NCI-H2227 treated with DMSO at 0.1 percent for 48 hours (cell line): ENCODE measurements around the gene ZIC1.

Experiments used
- DNase-seq: peaks from one replicate; lab custom pipeline; 2025; lab: John Stamatoyannopoulos, UW

ZIC1 gene

DNA sequence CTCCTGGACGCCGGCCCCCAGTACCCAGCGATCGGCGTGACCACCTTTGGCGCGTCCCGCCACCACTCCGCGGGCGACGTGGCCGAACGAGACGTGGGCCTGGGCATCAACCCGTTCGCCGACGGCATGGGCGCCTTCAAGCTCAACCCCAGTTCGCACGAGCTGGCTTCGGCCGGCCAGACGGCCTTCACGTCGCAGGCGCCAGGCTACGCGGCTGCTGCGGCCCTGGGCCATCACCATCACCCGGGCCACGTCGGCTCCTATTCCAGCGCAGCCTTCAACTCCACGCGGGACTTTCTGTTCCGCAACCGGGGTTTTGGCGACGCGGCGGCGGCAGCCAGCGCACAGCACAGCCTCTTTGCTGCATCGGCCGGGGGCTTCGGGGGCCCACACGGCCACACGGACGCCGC lies 956 bp downstream of the ZIC1 start:
- no peak for DNase-seq

DNA sequence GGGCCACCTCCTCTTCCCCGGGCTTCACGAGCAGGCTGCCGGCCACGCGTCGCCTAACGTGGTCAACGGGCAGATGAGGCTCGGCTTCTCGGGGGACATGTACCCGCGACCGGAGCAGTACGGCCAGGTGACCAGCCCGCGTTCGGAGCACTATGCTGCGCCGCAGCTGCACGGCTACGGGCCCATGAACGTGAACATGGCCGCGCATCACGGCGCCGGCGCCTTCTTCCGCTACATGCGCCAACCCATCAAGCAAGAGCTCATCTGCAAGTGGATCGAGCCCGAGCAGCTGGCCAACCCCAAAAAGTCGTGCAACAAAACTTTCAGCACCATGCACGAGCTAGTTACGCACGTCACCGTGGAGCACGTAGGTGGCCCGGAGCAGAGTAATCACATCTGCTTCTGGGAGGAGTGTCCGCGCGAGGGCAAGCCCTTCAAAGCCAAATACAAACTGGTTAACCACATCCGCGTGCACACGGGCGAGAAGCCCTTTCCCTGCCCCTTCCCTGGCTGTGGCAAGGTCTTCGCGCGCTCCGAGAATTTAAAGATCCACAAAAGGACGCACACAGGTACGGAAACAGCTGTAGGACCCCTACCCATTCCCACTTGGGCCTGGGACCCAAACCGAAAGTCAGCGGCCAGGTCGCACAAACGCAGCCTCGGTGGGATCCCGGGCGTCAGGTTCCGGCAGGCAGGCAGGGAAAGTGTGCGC lies 1.5 kb downstream of the ZIC1 start:
- DNase-seq: no peak

DNA sequence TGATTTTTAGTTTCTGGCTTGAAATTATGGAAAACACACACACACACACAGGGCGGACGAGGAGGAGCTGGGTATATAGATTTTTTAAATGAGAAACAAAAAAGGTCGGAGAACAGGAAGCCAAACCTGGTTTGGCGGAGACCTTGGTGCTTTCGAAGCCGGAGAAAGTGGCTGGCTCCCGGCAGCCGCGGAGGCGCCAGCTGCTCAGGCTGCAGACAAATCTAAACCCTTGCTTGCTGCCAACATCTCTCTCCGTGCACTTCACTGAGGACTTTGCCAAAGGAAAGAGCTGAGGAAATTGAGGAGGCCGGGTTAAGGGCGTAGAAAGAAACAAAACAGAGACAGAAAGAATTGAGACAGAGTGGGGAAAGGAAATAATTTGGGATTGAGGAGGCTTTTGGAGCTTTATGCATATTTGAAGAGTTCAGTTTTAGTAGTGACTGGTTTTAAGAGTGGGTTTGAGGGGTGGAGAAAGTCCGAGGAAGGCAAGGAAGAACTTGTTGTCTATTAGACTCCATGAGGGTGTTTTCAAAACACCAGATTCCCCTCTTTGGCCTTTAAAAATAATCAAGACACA lies 2.2 kb downstream of the ZIC1 start:
- no peak for DNase-seq

DNA sequence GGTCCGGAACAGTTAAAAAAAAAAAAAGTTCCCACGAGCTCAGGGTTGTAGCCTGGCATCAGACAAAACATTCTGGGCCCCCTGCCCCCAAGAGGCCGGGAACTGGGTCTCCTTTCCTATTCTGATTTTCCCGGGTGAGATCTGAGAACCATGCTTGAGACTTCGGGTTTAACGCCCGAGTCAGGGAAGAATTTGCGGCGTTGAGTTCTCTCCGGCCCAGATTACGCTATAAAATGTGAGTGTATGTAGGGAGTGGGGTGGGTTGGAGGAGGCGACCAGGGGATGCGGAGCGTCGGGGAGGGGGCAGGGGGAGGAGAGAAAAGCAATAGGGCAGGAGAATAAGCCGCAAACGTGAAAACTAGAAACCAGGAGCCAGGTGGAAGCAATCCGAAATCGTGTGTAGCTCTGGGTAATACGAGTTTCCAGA lies 2.7 kb downstream of the ZIC1 start:
- DNase-seq: no peak

DNA sequence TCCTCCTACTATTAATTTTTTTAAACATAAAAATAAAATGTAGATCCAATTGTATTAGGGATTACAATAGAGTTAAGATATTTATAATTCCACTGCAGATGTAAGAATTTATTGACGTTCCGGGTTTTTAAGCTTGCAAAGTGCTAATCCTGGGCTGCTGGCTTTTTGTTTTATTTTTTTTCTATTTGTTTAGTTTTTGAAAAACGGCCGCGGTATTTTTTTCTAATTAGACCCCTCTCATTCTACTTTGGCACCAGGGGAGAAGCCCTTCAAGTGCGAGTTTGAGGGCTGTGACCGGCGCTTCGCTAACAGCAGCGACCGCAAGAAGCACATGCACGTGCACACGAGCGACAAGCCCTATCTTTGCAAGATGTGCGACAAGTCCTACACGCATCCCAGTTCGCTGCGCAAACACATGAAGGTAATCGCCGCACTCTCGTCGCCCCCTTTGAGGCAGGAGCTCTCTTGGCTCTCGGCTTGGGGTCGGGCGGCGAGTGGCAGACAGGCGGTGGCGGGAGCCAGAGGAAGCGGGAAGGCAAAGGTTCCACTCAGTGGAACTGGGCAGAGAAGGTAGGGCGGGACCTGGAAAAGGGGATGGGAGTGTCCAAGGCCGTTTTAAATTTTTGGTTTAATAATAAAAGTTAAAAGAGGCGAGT lies 3.2 kb downstream of the ZIC1 start:
- no peak for DNase-seq

DNA sequence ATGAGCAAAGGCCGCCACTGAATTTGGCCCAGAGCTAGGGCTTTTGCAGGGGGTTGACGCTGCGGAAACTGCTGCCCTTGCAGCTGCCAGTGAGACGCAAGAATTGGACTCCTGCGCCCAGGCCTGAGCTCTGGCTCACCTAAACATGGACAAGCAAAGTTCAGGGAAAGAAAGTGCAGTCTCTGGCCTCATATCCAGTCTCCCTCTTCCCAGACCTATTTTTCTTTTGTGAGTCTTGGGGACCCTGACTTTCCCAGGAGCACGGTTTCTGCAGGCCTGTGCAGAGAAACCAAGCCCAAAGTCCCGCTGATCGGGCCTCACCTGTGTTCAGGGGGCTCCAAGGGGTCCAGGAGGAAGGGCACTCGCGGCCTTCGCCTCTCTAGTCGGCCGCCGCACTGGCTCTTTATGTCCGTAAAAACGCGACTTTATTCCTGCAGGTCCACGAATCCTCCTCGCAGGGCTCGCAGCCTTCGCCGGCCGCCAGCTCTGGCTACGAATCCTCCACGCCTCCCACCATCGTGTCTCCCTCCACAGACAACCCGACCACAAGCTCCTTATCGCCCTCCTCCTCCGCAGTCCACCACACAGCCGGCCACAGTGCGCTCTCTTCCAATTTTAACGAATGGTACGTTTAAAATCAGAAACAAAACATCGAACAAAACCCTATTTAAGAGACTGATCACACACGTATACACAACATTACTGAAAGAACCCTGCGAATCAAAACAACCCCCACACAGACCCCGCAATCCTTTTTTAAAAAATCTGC lies 3.9 kb downstream of the ZIC1 start:
- DNase-seq: no peak

DNA sequence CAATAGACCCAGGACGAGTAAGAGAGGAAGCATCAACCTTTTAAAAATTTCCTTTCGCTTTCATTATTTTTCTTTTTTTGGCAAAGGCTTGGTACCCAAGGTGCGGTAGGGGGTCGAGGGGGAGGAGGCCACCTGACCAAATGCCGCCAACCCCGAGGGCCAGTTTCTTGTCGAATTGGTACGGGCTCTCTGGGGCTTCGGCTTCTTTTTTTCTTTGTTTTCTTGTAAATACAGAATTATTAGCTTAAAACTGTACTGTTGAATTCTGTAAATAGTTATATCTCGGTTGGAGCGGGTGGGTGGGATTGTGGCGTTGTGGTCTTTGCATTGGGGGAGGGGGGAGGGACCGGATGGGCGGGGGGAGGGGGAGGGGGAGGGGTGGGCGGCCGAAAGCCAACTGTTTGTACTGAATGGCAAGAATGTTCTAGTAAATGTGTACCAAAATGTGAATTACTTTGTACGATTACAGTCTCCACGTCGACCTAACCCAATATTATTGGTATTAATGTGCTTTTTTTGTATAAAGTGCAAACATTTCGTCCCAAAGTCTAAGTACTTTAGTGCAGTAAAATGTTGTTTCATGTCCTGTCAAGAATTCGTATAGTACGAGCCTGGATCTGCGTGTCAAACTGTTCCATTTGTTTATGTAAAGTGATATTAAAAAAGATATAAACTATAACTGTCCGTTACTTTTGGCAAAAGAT lies 4.7 kb downstream of the ZIC1 start:
- no peak for DNase-seq

DNA sequence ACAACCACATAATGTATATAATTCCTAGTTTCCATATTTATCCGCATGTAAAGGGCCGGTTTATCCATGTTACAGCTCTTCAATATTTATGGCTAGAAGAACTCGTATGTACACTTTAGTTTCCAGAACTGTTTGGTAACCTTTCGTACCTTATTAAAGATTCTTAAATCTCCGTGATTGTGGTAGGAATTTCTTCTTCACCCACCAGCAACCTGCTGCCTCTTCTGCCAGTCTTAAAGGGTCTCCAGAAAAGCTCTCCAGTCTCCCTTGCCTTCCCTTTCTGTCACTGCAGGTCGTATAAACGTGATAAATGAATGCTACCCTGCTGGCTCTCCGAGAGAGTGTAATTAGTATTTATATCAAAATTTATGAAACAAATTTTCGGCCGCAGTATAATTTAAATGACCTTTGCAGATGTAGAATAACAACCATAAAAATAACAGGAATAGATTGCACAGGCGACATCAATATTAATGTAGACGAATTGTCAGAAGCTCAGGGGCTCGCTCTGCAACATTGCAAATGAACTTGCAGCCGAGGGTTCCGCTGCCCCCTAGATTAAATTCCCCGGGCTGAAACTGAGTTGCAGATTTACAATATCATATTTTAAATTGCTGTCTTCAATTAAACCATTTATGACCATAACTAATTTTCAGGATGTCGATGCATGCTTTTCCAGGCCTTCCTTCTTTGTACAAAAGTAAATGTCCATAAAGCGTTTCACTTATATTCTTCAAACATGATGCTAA lies 5.4 kb downstream of the ZIC1 start:
- DNase-seq: no peak

DNA sequence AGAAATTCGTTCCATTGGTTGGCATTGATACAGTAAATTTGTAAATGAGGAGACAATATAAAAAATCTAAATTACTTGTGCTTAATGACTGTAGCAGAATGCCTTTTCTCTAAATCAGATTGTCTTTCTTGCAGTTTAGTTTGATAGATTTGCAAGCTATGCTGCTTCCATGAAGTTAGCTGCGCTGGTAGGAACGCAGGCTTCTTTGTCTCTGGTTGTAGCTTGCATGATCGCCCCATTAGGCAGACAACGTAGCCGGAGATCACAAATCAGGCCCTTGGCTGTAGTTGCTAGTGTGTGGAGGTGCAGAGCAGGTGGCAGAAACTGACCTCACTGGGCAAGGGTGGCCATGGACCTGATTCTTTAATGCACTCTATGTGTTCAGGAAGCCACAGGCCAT lies 6.1 kb downstream of the ZIC1 start:
- no peak for DNase-seq

DNA sequence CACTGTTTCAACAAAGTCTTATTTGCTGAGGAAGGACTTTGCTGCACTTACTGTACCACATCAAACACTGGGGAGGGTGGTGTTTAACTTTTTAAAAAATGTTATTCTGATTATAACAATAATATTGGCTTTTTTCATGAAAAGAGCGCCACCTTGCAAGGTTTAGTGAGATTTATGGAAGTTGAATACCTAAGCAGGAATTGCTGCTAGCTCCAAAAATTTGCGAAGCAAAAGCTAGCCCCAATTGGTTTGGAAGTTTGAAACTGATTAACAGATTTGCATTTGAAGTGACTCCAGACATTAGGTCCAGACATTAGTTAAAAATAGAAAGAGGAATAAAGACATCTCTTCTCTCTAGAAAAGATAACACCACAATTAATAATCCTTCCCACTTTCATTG lies 6.7 kb downstream of the ZIC1 start:
- DNase-seq: no peak

DNA sequence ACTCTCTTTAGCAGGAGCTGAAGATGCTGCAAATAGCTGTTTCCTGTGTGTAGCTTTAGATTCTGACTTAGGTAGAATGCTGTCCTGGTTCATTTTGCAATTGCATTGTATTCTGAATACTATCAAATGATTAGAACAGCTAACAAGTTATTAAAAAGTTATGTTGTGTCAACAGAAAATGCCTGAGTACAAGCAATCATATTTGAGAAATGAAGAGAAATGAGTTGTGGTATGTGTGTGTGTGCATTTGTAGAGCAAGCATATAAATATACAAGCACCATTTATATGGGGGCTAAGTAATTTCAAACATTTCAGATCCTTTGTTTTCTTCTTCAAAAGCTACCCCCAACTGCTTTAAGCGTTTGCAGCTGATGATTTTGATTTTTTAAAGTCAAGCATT lies 7.8 kb downstream of the ZIC1 start:
- no peak for DNase-seq

DNA sequence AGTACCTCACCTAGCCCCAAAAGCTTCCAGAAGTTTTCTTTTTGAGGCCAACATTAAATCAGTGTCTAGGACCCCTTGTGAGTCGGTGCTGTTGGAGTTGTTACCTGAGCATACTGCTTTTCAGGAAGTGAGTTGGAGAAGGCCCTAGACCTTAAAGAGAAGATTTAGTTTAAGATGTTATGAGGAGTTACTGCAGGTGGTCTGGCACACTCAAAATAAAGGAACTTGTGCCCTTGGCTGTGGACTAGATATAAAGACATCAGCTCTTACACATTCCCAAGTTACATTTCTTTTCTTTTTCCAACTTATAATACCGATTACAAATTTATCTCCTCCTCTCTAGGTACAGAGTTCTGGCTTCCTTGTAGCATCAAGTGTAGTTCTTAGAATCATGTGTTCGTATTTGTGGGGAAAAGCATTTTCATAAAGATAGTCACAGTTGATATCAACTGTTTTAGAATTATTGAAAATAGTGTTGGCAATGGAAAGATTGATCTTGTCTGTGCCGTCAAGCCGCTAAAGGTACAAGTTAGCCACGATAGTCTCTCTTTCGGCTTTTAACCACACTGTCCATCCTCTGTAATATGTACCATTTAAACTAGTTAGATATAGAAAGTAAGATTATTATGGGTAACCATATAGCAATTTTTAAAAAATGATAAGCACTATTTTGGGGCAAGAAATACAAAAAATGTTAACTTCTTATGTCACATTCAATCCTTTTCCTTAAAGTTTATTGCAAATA lies 8.6 kb downstream of the ZIC1 start:
- DNase-seq: no peak

DNA sequence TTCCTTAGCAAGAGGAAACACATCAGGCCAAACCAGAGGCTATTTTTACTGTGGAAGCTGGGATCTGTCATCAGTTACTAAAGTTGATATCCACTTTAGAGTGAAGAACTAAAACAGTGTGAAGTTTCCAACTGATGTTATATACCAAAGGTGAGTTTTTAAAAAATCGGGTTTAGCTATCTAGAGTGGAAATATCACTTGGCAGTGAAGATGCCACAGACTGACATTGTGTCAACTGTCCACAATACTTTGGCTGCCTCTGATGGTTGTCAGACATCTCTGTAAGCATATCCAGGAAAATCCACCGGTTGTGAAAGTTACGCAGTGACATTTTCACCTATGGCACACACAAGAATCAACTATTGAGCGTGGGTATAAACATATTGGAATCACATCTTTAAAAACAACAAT lies 9.2 kb downstream of the ZIC1 start:
- DNase-seq: no peak

DNA sequence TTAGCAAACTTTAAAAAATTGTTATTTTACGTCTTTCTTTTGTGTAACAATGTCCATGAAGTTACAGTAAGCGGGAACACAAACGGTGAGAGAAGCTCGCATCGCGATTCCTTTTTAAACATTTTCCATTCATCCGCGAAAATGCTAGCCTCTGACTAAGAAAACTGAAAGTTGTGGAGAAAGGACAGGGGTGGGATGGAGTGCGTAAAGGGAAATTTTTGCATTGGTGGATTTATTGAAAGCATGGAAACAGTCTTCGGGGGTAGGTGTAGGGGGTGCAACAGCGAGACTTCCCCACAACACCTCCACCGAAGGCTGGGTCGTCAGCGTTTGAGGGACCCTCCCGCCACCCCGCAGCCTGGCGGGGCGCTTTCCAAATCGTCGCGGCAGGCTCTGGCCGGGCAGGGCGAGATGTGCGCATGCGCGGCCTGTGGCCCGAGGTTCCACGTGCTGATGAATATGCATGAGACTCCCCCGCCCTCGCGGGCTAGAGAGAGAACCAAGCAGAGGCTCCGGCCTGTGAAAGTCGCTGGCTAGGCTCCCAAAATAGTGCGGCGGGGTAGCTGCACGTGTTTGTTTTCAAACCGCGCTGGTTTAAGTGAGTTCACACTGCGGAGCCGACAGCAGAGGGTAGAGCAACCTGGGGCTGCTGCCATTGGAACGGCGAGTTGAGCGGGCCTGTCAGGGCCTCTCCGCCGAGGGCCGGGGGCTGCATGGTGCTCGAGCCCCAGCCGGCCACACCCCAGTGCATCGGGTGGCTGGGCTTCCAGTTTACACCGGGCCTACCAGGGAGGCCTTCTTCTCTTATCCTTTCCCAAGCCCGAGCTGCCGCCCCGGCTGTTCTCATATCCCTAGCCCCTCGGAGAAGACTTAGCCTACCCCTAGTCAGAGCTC lies 9.9 kb downstream of the ZIC1 start:
- no peak for DNase-seq

DNA sequence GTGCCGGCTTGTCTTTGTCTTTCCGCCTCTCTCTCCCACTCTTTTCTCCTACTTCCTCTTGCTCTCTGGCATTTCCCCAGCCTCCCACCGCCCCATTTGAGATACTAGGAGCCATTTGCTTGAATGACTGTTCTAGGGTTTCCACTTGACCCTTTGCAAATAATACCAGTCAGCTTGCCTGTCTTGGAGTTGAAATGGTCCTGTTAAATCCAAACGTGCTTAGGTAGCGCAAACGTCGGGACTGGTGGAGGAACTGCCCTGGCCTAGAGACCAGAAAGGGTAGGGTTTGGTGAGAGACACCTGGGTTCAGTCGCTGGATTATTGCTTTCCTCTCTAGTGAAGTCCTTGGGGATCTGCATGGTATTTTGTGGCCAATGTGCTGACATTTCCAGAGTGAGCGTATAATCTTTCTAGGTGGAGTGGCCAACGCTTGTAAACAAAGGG lies 10.6 kb downstream of the ZIC1 start:
- no peak for DNase-seq

DNA sequence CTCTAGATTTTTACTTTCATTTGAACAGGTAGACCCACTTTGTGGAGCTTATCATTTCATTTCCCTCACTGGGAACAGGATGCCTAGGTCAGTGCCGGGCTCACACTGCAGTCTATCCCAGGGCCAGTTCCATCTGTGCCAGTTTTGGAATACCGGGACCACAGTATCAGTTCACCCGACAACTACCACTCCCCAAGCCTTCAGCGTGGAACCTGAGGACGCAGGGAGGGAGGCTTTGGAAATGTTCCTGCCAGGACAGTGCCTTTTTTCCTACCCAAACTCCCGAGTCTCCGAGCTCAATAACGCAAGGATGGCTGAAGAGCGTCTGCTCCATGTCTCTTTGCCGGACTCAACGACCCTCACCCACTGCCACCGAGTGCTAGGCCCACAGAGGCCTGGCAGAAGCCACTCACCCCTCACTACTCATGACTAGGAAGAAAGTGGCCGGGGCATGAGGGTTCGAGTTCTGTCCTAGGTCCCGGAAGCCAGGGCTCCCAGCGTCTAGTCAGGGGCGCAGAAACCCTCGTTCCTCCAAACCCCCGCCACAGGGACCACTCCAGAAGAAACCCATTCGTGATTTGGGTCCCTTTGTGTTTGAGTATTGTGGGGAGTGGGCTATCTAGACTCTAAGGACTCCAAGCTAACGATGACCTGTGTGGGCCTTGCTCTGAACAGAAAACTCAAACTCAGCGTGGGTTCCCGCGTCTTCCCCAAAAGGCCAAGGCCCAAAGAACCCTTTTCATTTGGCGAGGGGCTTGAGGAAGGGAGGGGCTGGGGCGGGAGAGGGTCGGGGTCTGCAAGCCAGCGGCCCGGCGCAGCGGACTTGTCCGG lies 11.4 kb downstream of the ZIC1 start:
- DNase-seq: no peak

DNA sequence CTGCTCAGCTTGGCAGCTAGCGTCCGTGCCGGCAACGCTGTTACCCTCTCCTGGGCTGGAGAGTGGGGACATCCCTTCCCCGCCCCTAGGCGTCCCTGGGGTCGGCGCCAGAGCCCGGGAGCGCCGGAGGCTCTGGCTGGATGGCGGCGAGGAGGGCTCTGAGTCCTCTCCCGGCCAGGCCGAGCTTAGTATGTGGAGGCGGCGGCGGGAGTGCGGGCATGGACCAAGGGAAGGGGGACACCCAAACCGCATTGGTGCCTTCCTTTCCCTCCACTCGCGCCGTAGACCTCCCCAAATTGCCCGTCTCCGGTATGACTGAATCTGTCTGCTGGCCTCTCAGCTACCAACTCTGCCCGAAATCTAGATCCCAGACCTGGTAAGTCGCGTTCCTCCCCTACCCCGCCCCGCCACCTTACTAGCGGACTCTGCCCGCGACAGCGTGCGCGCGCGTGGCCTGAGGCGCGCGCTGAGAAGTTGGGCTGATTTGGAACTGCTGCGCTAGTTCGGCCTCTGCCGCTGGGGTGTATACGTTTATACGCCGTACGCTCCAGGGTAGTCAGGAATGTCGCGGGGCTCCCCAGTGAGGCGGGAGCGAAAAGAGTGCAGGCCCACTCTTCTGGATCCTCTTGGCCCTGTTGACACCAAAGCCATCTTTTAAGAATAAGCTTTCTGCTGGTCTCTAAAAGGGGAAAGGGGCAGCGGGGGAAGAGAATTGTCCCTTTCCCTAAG lies 12.2 kb downstream of the ZIC1 start:
- DNase-seq: no peak

DNA sequence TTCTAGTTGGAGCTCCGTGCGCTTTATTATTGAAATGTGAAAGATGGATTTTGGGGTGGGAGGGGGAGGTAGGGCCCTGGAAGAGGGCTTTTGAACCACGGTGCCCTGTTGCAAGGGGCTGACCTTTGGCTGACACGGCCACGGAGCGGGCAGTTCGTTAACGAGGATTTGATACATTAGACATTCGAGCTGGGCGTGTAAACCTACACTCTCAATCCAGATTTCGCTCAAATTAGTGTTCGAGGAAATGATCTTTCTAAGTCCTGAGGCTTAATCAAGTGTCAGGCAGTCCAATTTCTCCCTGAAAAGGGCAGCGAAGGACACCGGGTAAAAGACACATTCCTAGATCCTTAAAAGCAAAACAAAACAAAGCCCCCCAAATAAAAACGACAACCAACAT lies 13.0 kb downstream of the ZIC1 start:
- no peak for DNase-seq
